NB4 (cell line): ENCODE measurements around the gene WDR76.
A peak's percentile ranks its signal among the peaks of the same experiment; 100 is the strongest.

Source experiments
- DNase-seq: peaks from one replicate; pipeline ENCODE4 v3.0.0; 2010; ENCODE audit warnings: low read depth
- H3K4me3 ChIP-seq: one replicate; pipeline ENCODE4 v1.5.1; 2011; ENCODE audit warnings: mild to moderate bottlenecking, low read depth, low read length, moderate library complexity
- CTCF ChIP-seq: IDR thresholded peaks from one replicate; pipeline ENCODE4 v1.5.1; 2012; ENCODE audit warnings: low read depth, low read length
- MAX ChIP-seq: IDR thresholded peaks from 2 replicates; pipeline ENCODE4 v1.6.1; 2011; ENCODE audit warnings: low read depth, low read length
- MYC ChIP-seq: IDR thresholded peaks from 2 replicates; pipeline ENCODE4 v1.6.1; 2011; ENCODE audit warnings: low read depth, low read length
- POLR2A ChIP-seq: IDR thresholded peaks from 2 replicates; pipeline ENCODE4 v1.6.1; 2011; ENCODE audit warnings: mild to moderate bottlenecking; ENCODE audit not compliant: insufficient read length; ENCODE audit errors: extremely low read depth

The WDR76 gene

GRCh38 chr15:43898891-43899290 lies 72.1 kb downstream of the WDR76 start:
- no peak for DNase-seq
- TF ChIP-seq MYC (no peak), MAX (no peak), CTCF (no peak)
- no peak overlapping the region for H3K4me3 ChIP-seq

GRCh38 chr15:43899928-43900327 lies 73.1 kb downstream of the WDR76 start:
- DNase-seq, result no peak
- no peak for TF ChIP-seq MYC
- no peak for TF ChIP-seq MAX
- no peak for TF ChIP-seq POLR2A
- TF ChIP-seq CTCF, result no peak

GRCh38 chr15:43900996-43901395 lies 74.2 kb downstream of the WDR76 start:
- no peak overlapping the region for H3K4me3 ChIP-seq
- no peak for TF ChIP-seq MYC
- TF ChIP-seq CTCF, result no peak
- no peak for TF ChIP-seq POLR2A
- TF ChIP-seq MAX, result no peak
- no peak for DNase-seq

More at GRCh38 chr15:43899928-43900327, 73.1 kb downstream of the WDR76 start:
- H3K4me3 ChIP-seq, result no peak overlapping the region

GRCh38 chr15:43901495-43901894 lies 74.7 kb downstream of the WDR76 start:
- no peak for DNase-seq
- TF ChIP-seq MYC (no peak), CTCF (no peak), MAX (no peak)
- H3K4me3 ChIP-seq, result no peak overlapping the region

- H3K4me3 ChIP-seq, result no peak overlapping the region
- peak; percentile 45; the same call in 1 of the 2 replicates for TF ChIP-seq MYC
- TF ChIP-seq CTCF, result peak; percentile 42
- TF ChIP-seq MAX, result peak; percentile 42; the same call in 1 of the 2 replicates
- no peak for TF ChIP-seq POLR2A
- peak; percentile 70 for DNase-seq
Observed at GRCh38 chr15:43903864-43904290, 77.1 kb downstream of the WDR76 start.

- TF ChIP-seq MAX (no peak), CTCF (no peak), MYC (no peak), POLR2A (no peak)
- DNase-seq, result no peak
- H3K4me3 ChIP-seq, result no peak overlapping the region
Observed at GRCh38 chr15:43905755-43906154, 79.0 kb downstream of the WDR76 start.
